ENCODE data around the gene FBXO39. TPM values are rescaled to one million over a fixed set of nuclear protein-coding genes. Genes with fewer than 3 reads are reported as not detected.
A peak's percentile ranks its signal among the peaks of the same experiment; 100 is the strongest.
"Not testable (repeated sequence)": the region's sequence is repeated elsewhere in the genome, so short reads cannot be mapped to it uniquely, and the experiment has no call there.

Gene FBXO39
- polyA plus RNA-seq, 6 donors from 2014 or later: not detected

- Mint-ChIP-seq H3K4me3 (no peak overlapping the region), H3K27ac (no peak overlapping the region), H3K27me3 (peaks cover 33 to 52% (median 37%) of the 10 kb centered on the region in 3 donors), H3K9me3 (no peaks in the 10 kb centered on the region), H3K4me1 (no peaks in the 10 kb centered on the region), H3K36me3 (no peaks in the 10 kb centered on the region)
- ATAC-seq (ENCODE audit: low read depth in 2 of 2) (no peak), DNase-seq (no peak)
Measured at GRCh38 chr17:6796887-6797490, 21.0 kb downstream of the FBXO39 start.

GRCh38 chr17:6797718-6798351 is 21.8 kb downstream of the FBXO39 start:
- H3K27ac Mint-ChIP-seq: no peak overlapping the region
- ATAC-seq (ENCODE audit: low read depth in 2 of 2): no peak
- no peak for DNase-seq
- H3K4me3 Mint-ChIP-seq: no peak overlapping the region
- no peaks in the 10 kb centered on the region for H3K4me1 Mint-ChIP-seq
- H3K9me3 Mint-ChIP-seq: no peaks in the 10 kb centered on the region
- peaks cover 28 to 44% (median 28%) of the 10 kb centered on the region in 3 donors for H3K27me3 Mint-ChIP-seq
- H3K36me3 Mint-ChIP-seq: no peaks in the 10 kb centered on the region

GRCh38 chr17:6799738-6800137 is 23.7 kb downstream of the FBXO39 start:
- DNase-seq (no peak), ATAC-seq (ENCODE audit: low read depth in 2 of 2) (no peak)
- H3K27me3 Mint-ChIP-seq: peaks cover 17 to 39% (median 28%) of the 10 kb centered on the region in 3 donors
- no peaks in the 10 kb centered on the region for H3K9me3 Mint-ChIP-seq
- H3K4me3 Mint-ChIP-seq: no peak overlapping the region
- no peaks in the 10 kb centered on the region for H3K4me1 Mint-ChIP-seq
- H3K36me3 Mint-ChIP-seq: no peaks in the 10 kb centered on the region
- H3K27ac Mint-ChIP-seq: no peak overlapping the region

GRCh38 chr17:6800422-6801027 is 24.5 kb downstream of the FBXO39 start:
- Mint-ChIP-seq H3K4me3 (no peak overlapping the region), H3K27ac (no peak overlapping the region), H3K27me3 (peaks cover 17 to 47% (median 24%) of the 10 kb centered on the region in 3 donors), H3K9me3 (no peaks in the 10 kb centered on the region), H3K4me1 (no peaks in the 10 kb centered on the region), H3K36me3 (no peaks in the 10 kb centered on the region)
- no peak for ATAC-seq (ENCODE audit: low read depth in 2 of 2)
- DNase-seq: no peak

- Mint-ChIP-seq H3K27ac (no peak overlapping the region), H3K4me3 (no peak overlapping the region), H3K27me3 (peaks cover 43 to 56% (median 50%) of the 10 kb centered on the region in 3 donors), H3K36me3 (peaks cover 0 to 7% of the 10 kb centered on the region in 2 donors), H3K4me1 (no peaks in the 10 kb centered on the region), H3K9me3 (peaks cover 0 to 6% (median 4%) of the 10 kb centered on the region in 7 donors)
- ATAC-seq (ENCODE audit: low read depth in 2 of 2): no peak
- DNase-seq: no peak
Measured at GRCh38 chr17:6811510-6811909, 35.5 kb downstream of the FBXO39 start.

- peaks cover 0 to 6% (median 5%) of the 10 kb centered on the region in 7 donors for H3K9me3 Mint-ChIP-seq
- ATAC-seq (ENCODE audit: low read depth in 2 of 2): no peak
- H3K27me3 Mint-ChIP-seq: peaks cover 43 to 56% (median 52%) of the 10 kb centered on the region in 3 donors
- H3K4me1 Mint-ChIP-seq: no peaks in the 10 kb centered on the region
- H3K4me3 Mint-ChIP-seq: no peak overlapping the region
- no peak for DNase-seq
- H3K36me3 Mint-ChIP-seq: peaks cover 0 to 7% of the 10 kb centered on the region in 2 donors
- no peak overlapping the region for H3K27ac Mint-ChIP-seq
Measured at GRCh38 chr17:6812295-6812694, 36.3 kb downstream of the FBXO39 start.

- H3K4me1 Mint-ChIP-seq: no peaks in the 10 kb centered on the region
- no peak overlapping the region for H3K4me3 Mint-ChIP-seq
- H3K9me3 Mint-ChIP-seq: peaks cover 0 to 4% (median 1%) of the 10 kb centered on the region in 7 donors
- peaks cover 0 to 6% of the 10 kb centered on the region in 2 donors for H3K36me3 Mint-ChIP-seq
- DNase-seq: no peak
- ATAC-seq (ENCODE audit: low read depth in 2 of 2): no peak
- H3K27ac Mint-ChIP-seq: no peak overlapping the region
- peaks cover 47 to 51% (median 49%) of the 10 kb centered on the region in 3 donors for H3K27me3 Mint-ChIP-seq
Measured at GRCh38 chr17:6815775-6816174, 39.8 kb downstream of the FBXO39 start.

- H3K36me3 Mint-ChIP-seq; DNase-seq; H3K4me1 Mint-ChIP-seq; ATAC-seq (ENCODE audit: low read depth in 2 of 2); H3K27ac Mint-ChIP-seq; H3K4me3 Mint-ChIP-seq; H3K9me3 Mint-ChIP-seq: not testable (repeated sequence)
- H3K27me3 Mint-ChIP-seq: peaks cover 44 to 51% (median 45%) of the 10 kb centered on the region in 3 donors
Measured at GRCh38 chr17:6816368-6816767, 40.4 kb downstream of the FBXO39 start.

GRCh38 chr17:6818938-6819337 is 42.9 kb downstream of the FBXO39 start:
- no peak for ATAC-seq (ENCODE audit: low read depth in 2 of 2)
- Mint-ChIP-seq H3K27me3 (peaks cover 30 to 39% (median 33%) of the 10 kb centered on the region in 3 donors), H3K27ac (no peak overlapping the region), H3K36me3 (no peaks in the 10 kb centered on the region), H3K9me3 (peaks cover 0 to 3% (median 1%) of the 10 kb centered on the region in 7 donors), H3K4me3 (no peak overlapping the region), H3K4me1 (no peaks in the 10 kb centered on the region)
- DNase-seq: no peak

GRCh38 chr17:6823011-6823442 is 47.0 kb downstream of the FBXO39 start:
- Mint-ChIP-seq H3K9me3 (peaks cover 0 to 5% (median 0%) of the 10 kb centered on the region in 7 donors), H3K36me3 (no peaks in the 10 kb centered on the region), H3K4me3 (no peak overlapping the region), H3K4me1 (no peaks in the 10 kb centered on the region), H3K27me3 (peaks cover 31 to 52% (median 33%) of the 10 kb centered on the region in 3 donors), H3K27ac (no peak overlapping the region)
- DNase-seq (no peak), ATAC-seq (ENCODE audit: low read depth in 2 of 2) (no peak)

GRCh38 chr17:6830383-6830986 is 54.5 kb downstream of the FBXO39 start:
- H3K27me3 Mint-ChIP-seq: peaks cover 45 to 71% (median 65%) of the 10 kb centered on the region in 3 donors
- no peaks in the 10 kb centered on the region for H3K36me3 Mint-ChIP-seq
- peaks cover 12 to 17% (median 12%) of the 10 kb centered on the region in 3 donors for H3K4me1 Mint-ChIP-seq
- DNase-seq (no peak), ATAC-seq (ENCODE audit: low read depth in 2 of 2) (no peak)
- peak overlapping the region in 1 of 8 donors; percentile 9 for H3K4me3 Mint-ChIP-seq
- peak overlapping the region in 5 of 6 donors; percentile 39 to 98 (median 95) for H3K27ac Mint-ChIP-seq
- no peaks in the 10 kb centered on the region for H3K9me3 Mint-ChIP-seq

- no peaks in the 10 kb centered on the region for H3K36me3 Mint-ChIP-seq
- H3K4me1 Mint-ChIP-seq: peaks cover 12 to 17% (median 12%) of the 10 kb centered on the region in 3 donors
- DNase-seq: peak; percentile 83
- peak within 1 kb of the TSS; percentile 73 to 94 (median 90) for H3K4me3 Mint-ChIP-seq
- peak within 1 kb of the TSS; percentile 89 to 98 (median 94) for H3K27ac Mint-ChIP-seq
- H3K27me3 Mint-ChIP-seq: peaks cover 46 to 78% (median 77%) of the 10 kb centered on the region in 3 donors
- H3K9me3 Mint-ChIP-seq: no peaks in the 10 kb centered on the region
- peak; percentile 95 for ATAC-seq (ENCODE audit: low read depth in 2 of 2)
Measured at GRCh38 chr17:6831661-6832263, 55.7 kb downstream of the FBXO39 start, which contains the start of gene TEKT1. TEKT1 (minus strand) TSS chr17:6831729; CDS start chr17:6830376, 1,353 bp downstream.
